Activated naive CD4-positive, alpha-beta T cell (primary cell): ENCODE measurements around the gene RUNX1.

ENCODE experiments used
- DNase-seq, 4 experiments: peaks; one replicate each; lab custom pipeline; 2025; lab: John Stamatoyannopoulos, UW

Gene RUNX1

DNA sequence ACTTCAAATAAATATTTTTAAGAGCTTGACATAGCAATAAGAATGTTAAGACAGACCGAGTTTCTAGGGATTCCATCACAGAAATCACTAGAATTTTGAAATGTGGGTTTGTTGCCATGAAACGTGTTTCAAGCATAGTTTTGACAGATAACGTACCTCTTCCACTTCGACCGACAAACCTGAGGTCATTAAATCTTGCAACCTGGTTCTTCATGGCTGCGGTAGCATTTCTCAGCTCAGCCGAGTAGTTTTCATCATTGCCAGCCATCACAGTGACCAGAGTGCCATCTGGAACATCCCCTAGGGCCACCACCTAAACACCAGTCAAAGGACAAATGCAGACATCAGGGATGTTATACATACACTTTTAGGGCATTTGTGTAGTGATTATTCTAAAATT is 168.7 kb downstream of the RUNX1 start:
- no peak for DNase-seq

DNA sequence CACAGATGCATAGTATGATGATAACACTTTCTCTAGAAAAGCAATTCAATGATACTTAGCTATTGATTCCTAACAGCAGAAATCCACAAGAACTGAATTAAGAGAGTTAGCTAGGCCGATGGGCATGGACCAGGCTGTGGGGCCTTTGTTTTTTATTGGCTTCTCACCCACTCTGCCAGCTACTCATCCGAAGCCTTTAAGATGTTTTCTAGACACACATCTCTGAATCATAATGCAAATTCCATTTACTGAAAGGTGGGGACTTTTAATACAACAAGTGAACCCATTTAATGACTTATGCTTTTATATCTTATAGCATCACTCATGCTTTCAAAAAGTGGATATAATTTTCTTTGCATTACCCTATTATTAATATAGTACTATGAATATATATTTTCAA is 170.2 kb downstream of the RUNX1 start:
- no peak for DNase-seq

DNA sequence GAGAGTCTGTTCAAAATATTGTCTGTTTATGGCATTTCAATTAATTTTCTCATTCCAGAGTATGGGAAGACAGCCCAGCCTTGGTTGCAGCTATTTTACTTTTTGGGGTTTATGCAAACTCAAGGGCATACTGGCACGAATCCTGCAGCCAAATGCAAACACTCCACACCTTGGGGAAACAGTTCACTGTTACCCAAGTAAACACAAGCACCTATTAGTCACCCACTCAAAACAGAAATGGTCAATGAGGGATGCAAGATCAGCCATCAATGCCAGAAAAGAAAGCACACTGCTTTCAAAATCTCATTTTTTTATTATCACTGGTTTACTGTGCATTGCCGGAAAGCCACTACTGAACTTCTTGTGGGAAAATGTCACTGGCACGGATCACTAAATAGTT is 170.6 kb downstream of the RUNX1 start:
- DNase-seq, result no peak

- DNase-seq, result no peak
Observed at GRCh38 chr21:34877485-34878128, 171.5 kb downstream of the RUNX1 start.

DNA sequence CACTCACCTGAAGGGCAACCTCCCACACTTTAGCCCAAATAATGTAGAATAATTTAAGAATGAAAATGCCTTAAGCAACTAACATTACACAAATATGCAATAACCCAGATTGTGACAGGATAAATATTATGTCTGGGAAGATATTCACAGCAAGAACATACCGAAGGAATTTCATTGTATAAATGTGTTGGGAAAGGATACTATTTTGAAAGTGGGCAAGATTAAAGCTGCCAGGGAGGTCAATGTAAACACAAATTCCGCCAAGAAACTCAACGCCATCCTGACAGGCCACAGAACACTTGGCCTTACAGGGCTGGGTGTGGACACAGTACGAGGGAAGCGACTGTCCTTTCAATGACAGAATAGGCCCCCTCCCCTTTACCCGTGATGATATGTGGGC is 173.3 kb downstream of the RUNX1 start:
- DNase-seq, result no peak

GRCh38 chr21:34874684-34875513 is 174.2 kb downstream of the RUNX1 start:
- no peak for DNase-seq

- no peak for DNase-seq
Observed at GRCh38 chr21:34871026-34871908, 177.8 kb downstream of the RUNX1 start.

DNA sequence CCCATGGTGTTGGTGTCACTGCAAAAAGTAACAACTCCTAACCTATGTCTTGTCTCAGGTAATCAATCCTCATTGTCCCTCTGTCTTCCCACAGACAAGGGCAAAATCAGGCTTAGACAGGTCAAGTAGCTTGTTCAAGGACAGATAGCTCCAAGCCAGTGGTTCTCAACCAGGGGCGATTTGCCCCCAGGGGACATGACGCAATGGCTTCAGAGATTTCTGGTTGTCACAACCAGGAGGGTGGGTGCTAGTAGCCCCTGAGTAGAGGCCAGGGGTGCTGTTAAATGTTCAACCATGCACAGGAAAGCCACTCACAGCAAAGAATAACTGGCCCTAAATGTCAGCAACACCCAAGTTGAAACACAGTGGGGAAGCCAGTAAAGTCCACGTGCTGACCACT is 178.9 kb downstream of the RUNX1 start:
- no peak for DNase-seq

DNA sequence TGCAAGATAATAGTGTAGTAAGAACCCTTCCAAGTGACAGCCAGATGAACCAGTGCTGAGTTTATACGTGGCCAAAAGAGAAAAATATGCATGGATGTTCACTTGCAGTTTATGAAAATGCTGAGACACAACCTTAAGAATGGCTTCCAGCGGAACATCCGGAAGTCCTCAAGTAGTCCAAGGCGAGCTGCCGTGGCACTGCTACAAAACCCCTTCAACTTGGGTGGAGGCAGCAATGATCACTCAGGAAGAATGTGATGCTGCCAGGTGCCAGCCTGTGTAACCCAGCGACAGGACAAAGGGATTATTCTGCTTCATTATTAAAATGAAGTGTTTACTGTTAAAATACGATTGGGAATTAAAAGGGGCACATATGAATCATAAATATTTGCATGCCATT is 179.6 kb downstream of the RUNX1 start:
- DNase-seq, result no peak

DNA sequence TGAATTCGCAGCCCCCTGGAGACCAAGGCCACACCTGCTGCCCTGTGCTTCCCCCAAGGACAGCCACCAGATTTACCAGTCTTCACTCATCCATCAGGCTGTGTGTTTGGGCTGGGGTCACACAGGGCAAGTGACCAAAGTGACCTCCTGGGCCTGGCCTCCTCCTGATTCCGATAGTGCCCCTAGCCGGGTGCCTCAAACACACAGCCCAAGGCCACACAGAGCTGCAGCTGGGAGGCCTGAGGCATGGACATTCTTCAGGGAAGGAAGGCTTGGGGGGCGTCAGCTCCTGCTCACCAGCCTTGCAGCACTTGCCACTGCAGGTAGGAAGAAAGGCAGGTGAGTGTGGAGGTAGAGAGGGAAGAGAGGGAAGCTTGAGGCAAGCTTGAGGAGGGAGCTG is 181.3 kb downstream of the RUNX1 start:
- no peak for DNase-seq

- no peak for DNase-seq
Observed at GRCh38 chr21:34865400-34866241, 183.5 kb downstream of the RUNX1 start.

DNA sequence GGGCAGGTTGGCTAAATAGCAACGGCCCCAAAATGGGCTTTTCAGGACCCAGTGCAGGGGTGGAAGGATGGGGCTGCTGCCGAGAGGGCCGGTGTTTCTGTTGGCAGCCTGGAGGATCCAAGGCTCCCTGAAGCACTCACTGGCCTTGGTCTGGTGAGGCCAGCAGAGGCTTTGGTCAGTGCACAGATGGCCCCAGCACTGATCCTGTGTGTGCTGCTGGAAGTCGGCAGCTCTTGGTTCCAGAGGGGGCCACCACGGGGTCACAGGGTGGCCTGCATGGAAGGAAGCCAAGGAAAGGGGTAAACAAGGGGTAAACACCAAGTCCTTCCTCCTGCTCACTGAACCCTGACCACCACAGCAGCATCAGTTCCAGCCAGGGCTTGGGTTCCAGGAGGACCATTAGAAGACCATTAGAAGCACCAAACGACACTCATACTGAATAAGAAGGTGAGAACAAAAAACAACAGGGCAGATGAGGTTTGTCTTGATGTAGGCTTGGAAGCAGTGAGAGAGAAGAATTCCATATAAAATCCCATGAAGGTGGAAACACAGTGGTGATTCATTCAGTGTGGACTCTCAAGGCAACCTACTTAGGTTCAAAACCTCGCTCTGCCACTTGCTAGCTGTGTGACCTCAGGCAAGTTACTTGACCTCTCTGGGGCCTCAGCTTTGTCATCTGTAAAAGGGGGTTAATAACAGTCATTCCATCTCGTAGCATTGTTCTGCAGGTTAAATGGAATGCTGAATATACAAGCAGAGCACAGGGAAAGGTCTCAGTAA is 184.5 kb downstream of the RUNX1 start:
- DNase-seq, result no peak

GRCh38 chr21:34862951-34863350 is 186.2 kb downstream of the RUNX1 start:
- DNase-seq, result no peak

GRCh38 chr21:34861258-34861657 is 187.8 kb downstream of the RUNX1 start:
- DNase-seq, result no peak

GRCh38 chr21:34859976-34860653 is 189.0 kb downstream of the RUNX1 start:
- no peak for DNase-seq

GRCh38 chr21:34858559-34858958 is 190.5 kb downstream of the RUNX1 start:
- DNase-seq, result no peak

- no peak for DNase-seq
Observed at GRCh38 chr21:34857874-34858273, 191.2 kb downstream of the RUNX1 start.

GRCh38 chr21:34857122-34857713 is 191.9 kb downstream of the RUNX1 start:
- DNase-seq, result no peak

DNA sequence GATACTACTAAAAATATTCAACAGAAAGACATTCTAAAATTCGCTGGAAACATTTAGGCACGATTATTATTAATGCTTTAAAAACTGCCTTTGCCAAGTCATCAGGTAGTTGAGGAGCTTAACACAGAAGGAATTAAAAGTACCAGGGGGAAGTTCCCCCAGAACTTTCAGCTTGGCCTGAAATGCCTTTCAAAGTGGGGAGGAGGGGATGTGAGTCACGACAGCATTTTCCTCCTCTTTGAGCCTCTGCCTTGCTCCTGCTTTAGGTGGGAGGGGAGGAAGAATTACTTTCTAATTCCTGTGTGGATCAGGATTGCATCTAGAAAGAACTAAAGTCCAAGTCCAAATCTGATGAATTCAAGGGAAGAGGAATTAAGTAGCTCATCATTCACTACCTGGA is 196.7 kb downstream of the RUNX1 start:
- DNase-seq, result no peak

- DNase-seq, result no peak
Observed at GRCh38 chr21:34850166-34850690, 198.9 kb downstream of the RUNX1 start.
